Measurements from ENCODE around the gene LEMD1.

Gene LEMD1

DNA sequence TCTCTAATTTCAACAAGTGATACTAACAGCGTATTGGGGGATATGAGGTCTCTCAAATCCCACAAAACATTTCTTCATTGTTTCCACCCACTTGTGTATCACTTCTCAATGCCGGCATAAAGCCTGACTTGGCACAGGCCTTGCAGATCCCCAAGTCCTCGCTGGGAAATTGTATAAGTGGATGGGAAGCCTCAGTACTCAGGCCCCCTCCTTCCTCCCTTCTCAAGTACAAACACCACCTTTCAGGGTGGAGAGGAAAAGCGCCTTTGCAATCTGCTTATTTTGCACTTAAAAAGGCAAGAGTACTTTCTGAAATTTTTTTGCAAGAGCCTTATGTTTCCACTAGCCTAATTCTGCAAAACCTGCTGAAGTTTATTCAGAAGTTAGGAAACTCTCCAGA, 39.3 kb downstream of the LEMD1 start:
- Histone ChIP-seq H3K27me3 (ENCODE audit: low read length) (no peaks in the 10 kb centered on the region), H3K9me3 (ENCODE audit: insufficient read depth, low read length) (no peaks in the 10 kb centered on the region), H3K4me3 (ENCODE audit: insufficient read depth, low read length, poor library complexity, severe bottlenecking) (no peak overlapping the region), H3F3A (ENCODE audit: insufficient read depth) (no peaks in the 10 kb centered on the region), H3K9ac (ENCODE audit: low read length) (no peak overlapping the region), H3K4me2 (ENCODE audit: low read depth, low read length, poor library complexity, severe bottlenecking) (no peak overlapping the region), H2AFZ (ENCODE audit: low read depth, low read length, severe bottlenecking) (no peak overlapping the region), H3K9me2 (replicated peaks; ENCODE audit: insufficient read depth, low read length) (no peaks in the 10 kb centered on the region), H4K20me1 (ENCODE audit: low read depth, low read length) (no peaks in the 10 kb centered on the region), H3K27ac (ENCODE audit: low read depth, low read length) (no peak overlapping the region), H3K79me2 (ENCODE audit: insufficient read depth, low read length) (no peaks in the 10 kb centered on the region), H3K36me3 (ENCODE audit: low read length) (no peaks in the 10 kb centered on the region)
- TF ChIP-seq, protein P1, sequence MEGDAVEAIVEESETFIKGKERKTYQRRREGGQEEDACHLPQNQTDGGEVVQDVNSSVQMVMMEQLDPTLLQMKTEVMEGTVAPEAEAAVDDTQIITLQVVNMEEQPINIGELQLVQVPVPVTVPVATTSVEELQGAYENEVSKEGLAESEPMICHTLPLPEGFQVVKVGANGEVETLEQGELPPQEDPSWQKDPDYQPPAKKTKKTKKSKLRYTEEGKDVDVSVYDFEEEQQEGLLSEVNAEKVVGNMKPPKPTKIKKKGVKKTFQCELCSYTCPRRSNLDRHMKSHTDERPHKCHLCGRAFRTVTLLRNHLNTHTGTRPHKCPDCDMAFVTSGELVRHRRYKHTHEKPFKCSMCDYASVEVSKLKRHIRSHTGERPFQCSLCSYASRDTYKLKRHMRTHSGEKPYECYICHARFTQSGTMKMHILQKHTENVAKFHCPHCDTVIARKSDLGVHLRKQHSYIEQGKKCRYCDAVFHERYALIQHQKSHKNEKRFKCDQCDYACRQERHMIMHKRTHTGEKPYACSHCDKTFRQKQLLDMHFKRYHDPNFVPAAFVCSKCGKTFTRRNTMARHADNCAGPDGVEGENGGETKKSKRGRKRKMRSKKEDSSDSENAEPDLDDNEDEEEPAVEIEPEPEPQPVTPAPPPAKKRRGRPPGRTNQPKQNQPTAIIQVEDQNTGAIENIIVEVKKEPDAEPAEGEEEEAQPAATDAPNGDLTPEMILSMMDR (IDR thresholded peaks at IDR 0.05; ENCODE audit: insufficient read depth, low read length, poor library complexity, severe bottlenecking) = no peak
- TF ChIP-seq EZH2phosphoT487 (conservative IDR thresholded peaks at IDR 0.05; ENCODE audit: low read length) = no peak

DNA sequence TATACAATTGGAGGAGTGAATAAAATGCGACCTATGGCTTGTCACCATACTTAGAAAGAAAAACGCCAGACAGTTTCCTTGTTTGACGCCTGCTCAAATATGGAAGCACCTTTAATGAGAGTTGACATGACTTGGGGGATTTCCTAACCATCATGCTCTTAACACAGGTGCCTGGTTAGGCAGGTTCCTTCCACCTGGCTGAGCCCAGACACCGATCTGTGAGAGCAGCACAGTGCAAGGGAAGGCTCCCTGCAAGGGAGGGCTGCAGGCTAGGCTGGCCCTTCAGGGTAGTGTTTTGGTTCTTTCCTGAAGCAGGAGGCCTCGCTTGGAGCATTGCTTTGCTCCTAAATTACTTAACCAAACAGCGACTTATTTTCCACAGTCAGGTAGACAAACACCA, 40.6 kb downstream of the LEMD1 start:
- no peaks in the 10 kb centered on the region for H3K9me2 ChIP-seq (replicated peaks; ENCODE audit: insufficient read depth, low read length)
- H3K4me2 ChIP-seq (ENCODE audit: low read depth, low read length, poor library complexity, severe bottlenecking) = no peak overlapping the region
- no peaks in the 10 kb centered on the region for H3K9me3 ChIP-seq (ENCODE audit: insufficient read depth, low read length)
- H3K27me3 ChIP-seq (ENCODE audit: low read length) = no peaks in the 10 kb centered on the region
- no peak overlapping the region for H3K27ac ChIP-seq (ENCODE audit: low read depth, low read length)
- TF ChIP-seq, protein P1 (IDR thresholded peaks at IDR 0.05; ENCODE audit: insufficient read depth, low read length, poor library complexity, severe bottlenecking) = no peak
- no peak for TF ChIP-seq EZH2phosphoT487 (conservative IDR thresholded peaks at IDR 0.05; ENCODE audit: low read length)
- H3K36me3 ChIP-seq (ENCODE audit: low read length) = no peaks in the 10 kb centered on the region
- no peaks in the 10 kb centered on the region for H3K79me2 ChIP-seq (ENCODE audit: insufficient read depth, low read length)
- no peak overlapping the region for H3K4me3 ChIP-seq (ENCODE audit: insufficient read depth, low read length, poor library complexity, severe bottlenecking)
- H3K9ac ChIP-seq (ENCODE audit: low read length) = no peak overlapping the region
- H3F3A ChIP-seq (ENCODE audit: insufficient read depth) = no peaks in the 10 kb centered on the region
- no peaks in the 10 kb centered on the region for H4K20me1 ChIP-seq (ENCODE audit: low read depth, low read length)
- H2AFZ ChIP-seq (ENCODE audit: low read depth, low read length, severe bottlenecking) = no peak overlapping the region

DNA sequence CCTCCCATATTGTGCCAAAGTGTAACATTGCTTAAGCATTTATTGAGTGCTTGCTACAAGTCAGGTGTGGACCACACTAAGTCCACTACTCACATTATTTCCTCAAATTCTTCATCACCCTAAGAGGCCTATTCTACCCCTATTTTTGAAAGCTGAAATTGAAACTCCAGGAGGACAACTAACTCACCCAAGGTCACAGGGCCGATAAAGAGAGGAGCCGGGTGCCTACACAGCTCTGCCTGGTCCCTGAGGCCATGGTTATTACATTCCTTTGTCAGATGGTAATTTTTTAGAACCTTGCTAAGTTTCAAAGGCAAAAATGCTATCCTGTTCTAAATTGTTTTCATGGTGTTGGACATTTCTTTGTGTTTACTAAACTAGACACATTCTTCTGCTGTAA, 41.0 kb downstream of the LEMD1 start:
- TF ChIP-seq, protein P1 (IDR thresholded peaks at IDR 0.05; ENCODE audit: insufficient read depth, low read length, poor library complexity, severe bottlenecking) = no peak
- no peak for TF ChIP-seq EZH2phosphoT487 (conservative IDR thresholded peaks at IDR 0.05; ENCODE audit: low read length)
- Histone ChIP-seq H3K27ac (ENCODE audit: low read depth, low read length) (no peak overlapping the region), H3K9me2 (replicated peaks; ENCODE audit: insufficient read depth, low read length) (no peaks in the 10 kb centered on the region), H3F3A (ENCODE audit: insufficient read depth) (no peaks in the 10 kb centered on the region), H3K4me2 (ENCODE audit: low read depth, low read length, poor library complexity, severe bottlenecking) (no peak overlapping the region), H3K27me3 (ENCODE audit: low read length) (no peaks in the 10 kb centered on the region), H4K20me1 (ENCODE audit: low read depth, low read length) (no peaks in the 10 kb centered on the region), H3K9me3 (ENCODE audit: insufficient read depth, low read length) (no peaks in the 10 kb centered on the region), H3K79me2 (ENCODE audit: insufficient read depth, low read length) (no peaks in the 10 kb centered on the region), H3K36me3 (ENCODE audit: low read length) (no peaks in the 10 kb centered on the region), H3K9ac (ENCODE audit: low read length) (no peak overlapping the region), H3K4me3 (ENCODE audit: insufficient read depth, low read length, poor library complexity, severe bottlenecking) (no peak overlapping the region), H2AFZ (ENCODE audit: low read depth, low read length, severe bottlenecking) (no peak overlapping the region)
